ENCODE data around the gene NTSR2. TPM values are rescaled to one million over a fixed set of nuclear protein-coding genes. Genes with fewer than 3 reads are reported as not detected.

NTSR2 gene
- total and polyA plus RNA-seq, 10 of the 15 experiments (the other 5 are each of a cell fraction or from before 2014, with no cell fraction given) = not detected

DNA sequence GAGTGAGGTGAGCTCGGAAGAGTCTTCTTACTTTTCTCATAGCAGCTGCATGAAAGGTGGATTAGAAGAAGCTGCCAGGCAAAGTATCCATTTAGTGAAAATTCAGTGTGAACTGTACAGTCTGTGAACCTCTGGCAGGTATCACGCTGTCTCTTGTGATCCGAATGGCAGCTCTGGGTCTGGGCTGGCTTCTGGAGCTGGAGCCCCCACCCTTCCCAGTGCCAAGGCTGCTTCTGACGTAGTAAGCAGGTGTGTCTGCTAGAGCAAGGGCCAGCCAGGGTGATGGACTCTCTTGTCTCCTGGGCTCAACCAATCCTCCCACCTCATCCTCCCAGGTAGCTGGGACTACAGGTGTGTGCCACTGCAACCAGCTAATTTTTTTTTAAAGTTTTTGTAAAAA, 14.0 kb upstream of the NTSR2 start (continued):
- TF ChIP-seq SMC3 (IDR thresholded peaks at IDR 0.05; ENCODE audit: borderline replicate concordance, low read length) (no peak), SMARCA5 (IDR thresholded peaks at IDR 0.05) (no peak), RUNX3 (IDR thresholded peaks at IDR 0.05; ENCODE audit: low read length) (no peak)
- TF ChIP-seq, protein P1, sequence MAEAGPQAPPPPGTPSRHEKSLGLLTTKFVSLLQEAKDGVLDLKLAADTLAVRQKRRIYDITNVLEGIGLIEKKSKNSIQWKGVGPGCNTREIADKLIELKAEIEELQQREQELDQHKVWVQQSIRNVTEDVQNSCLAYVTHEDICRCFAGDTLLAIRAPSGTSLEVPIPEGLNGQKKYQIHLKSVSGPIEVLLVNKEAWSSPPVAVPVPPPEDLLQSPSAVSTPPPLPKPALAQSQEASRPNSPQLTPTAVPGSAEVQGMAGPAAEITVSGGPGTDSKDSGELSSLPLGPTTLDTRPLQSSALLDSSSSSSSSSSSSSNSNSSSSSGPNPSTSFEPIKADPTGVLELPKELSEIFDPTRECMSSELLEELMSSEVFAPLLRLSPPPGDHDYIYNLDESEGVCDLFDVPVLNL (IDR thresholded peaks at IDR 0.05; ENCODE audit: low read depth, low read length) = no peak

DNA sequence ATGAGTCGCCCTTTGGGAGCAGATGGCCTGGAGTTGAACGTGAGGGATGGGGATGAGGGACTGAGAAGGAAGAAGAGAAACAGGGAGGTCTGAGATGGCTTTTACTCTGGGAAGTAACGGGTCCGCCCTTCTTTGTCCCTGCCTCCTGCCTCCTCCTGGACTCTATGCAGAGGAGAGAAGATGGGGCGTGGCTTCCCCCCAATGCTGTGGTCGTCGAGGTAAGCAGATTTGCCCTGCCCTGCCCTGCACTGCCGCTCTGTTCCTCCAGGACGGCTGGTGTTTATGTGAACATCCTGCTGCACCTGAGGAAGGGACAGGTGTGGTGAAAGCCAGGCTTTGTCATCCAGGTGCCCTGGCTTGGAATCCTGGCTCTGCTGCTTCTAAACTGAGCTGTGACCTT, 13.5 kb upstream of the NTSR2 start:
- H4K20me1 ChIP-seq (ENCODE audit: control insufficient read depth, insufficient read depth) = no peaks in the 10 kb centered on the region
- no peak overlapping the region for H2AFZ ChIP-seq (ENCODE audit: control insufficient read depth, low read depth, low read length)
- no peaks in the 10 kb centered on the region for H3K79me2 ChIP-seq (ENCODE audit: control insufficient read depth, insufficient read depth, low read length)
- no peak for TF ChIP-seq TCF7 (IDR thresholded peaks at IDR 0.05; ENCODE audit: borderline replicate concordance)
- TF ChIP-seq YY1 (IDR thresholded peaks at IDR 0.05; ENCODE audit: low read depth, low read length) = no peak
- TF ChIP-seq, protein P2, sequence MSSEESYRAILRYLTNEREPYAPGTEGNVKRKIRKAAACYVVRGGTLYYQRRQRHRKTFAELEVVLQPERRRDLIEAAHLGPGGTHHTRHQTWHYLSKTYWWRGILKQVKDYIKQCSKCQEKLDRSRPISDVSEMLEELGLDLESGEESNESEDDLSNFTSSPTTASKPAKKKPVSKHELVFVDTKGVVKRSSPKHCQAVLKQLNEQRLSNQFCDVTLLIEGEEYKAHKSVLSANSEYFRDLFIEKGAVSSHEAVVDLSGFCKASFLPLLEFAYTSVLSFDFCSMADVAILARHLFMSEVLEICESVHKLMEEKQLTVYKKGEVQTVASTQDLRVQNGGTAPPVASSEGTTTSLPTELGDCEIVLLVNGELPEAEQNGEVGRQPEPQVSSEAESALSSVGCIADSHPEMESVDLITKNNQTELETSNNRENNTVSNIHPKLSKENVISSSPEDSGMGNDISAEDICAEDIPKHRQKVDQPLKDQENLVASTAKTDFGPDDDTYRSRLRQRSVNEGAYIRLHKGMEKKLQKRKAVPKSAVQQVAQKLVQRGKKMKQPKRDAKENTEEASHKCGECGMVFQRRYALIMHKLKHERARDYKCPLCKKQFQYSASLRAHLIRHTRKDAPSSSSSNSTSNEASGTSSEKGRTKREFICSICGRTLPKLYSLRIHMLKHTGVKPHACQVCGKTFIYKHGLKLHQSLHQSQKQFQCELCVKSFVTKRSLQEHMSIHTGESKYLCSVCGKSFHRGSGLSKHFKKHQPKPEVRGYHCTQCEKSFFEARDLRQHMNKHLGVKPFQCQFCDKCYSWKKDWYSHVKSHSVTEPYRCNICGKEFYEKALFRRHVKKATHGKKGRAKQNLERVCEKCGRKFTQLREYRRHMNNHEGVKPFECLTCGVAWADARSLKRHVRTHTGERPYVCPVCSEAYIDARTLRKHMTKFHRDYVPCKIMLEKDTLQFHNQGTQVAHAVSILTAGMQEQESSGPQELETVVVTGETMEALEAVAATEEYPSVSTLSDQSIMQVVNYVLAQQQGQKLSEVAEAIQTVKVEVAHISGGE (CRISPR knock-in tag; IDR thresholded peaks at IDR 0.05) = no peak
- TF ChIP-seq SUZ12 (IDR thresholded peaks at IDR 0.05; ENCODE audit: unreplicated experiment) = no peak
- DNase-seq (ENCODE audit: low read depth, low spot score) (no peak), FAIRE-seq (no peak), ATAC-seq (no peak)
- no peak overlapping the region for H3K4me3 ChIP-seq
- SMC1A ChIA-PET (ENCODE audit: uncharacterized antibody, unreplicated experiment) = interaction anchor here (1.6 kb wide), 1 partner anchor 99 kb away, joined by 4 read pairs; no protein-coding TSS in a partner anchor
- H3K27me3 ChIP-seq (replicated peaks in 1 of 2; ENCODE audit: control insufficient read depth in 2 of 2, insufficient read depth in 2 of 2, low read length in 1 of 2) = peaks cover 4 to 5% of the 10 kb centered on the region in 2 experiments; a peak in 3 of 4 replicates
- H3K4me1 ChIP-seq (ENCODE audit: control insufficient read depth, insufficient read depth, low read length) = 0 out of 2 replicates have a peak, but pooled peaks cover 4% of the 10 kb centered on the region
- no peaks in the 10 kb centered on the region for H3K9me3 ChIP-seq (replicated peaks; ENCODE audit: control insufficient read depth, insufficient read depth, low read length)
- no peak overlapping the region for H3K4me2 ChIP-seq (ENCODE audit: control insufficient read depth, insufficient read depth)
- H3K27ac ChIP-seq (ENCODE audit: control insufficient read depth, insufficient read depth) = no peak overlapping the region
- no peak overlapping the region for H3K9ac ChIP-seq (ENCODE audit: control insufficient read depth, insufficient read depth, low read length)
- CTCF ChIA-PET = interaction anchor here (0.6 to 2.8 kb wide), 7 partner anchors 10 to 101 kb away, joined by 3 to 14 read pairs (median 3); no protein-coding TSS in a partner anchor
- POLR2A ChIA-PET = no interaction called here
- intact Hi-C loops (cut with micrococcal nuclease; ENCODE audit: unreplicated experiment) = loop anchor here (2.0 kb wide), 1 partner anchor 205 kb away; no protein-coding TSS in a partner anchor
- WGBS (ENCODE audit: insufficient coverage, insufficient replicate concordance, low lambda C conversion rate, missing lambda C conversion rate) = 11% methylated on average over 7 of the region's 9 CpGs
- no TSS peak for BruUV-seq (replicated peaks)
- RAD21 ChIA-PET (ENCODE audit: unreplicated experiment) = no interaction called here
- in situ Hi-C loops (cut with MboI) = no loop called here
- no peaks in the 10 kb centered on the region for H3K36me3 ChIP-seq (ENCODE audit: control insufficient read depth in 2 of 2, insufficient read depth in 2 of 2, low read length in 1 of 2)
